Pancreas (tissue), 10 donors: ENCODE data around the gene NXN. TPM values are rescaled to one million over a fixed set of nuclear protein-coding genes. Genes with fewer than 3 reads are reported as not detected.

Experiments used
- ATAC-seq, 4 donors: fragments of 200-7000 bp; cut with Tn5 transposase; one replicate each; pipeline versions ENCODE4 v1.8.0 to v1.9.1; 2020; ENCODE audit warnings: mild to moderate bottlenecking in 4 of 4, moderate library complexity in 4 of 4
- DNase-seq, 6 donors: peaks; one replicate each; pipeline ENCODE4 v3.0.0-alpha.2; 2020
- FAIRE-seq: peaks from 2 replicates; lab custom pipeline; 2012; peaks lifted over from hg19 to GRCh38; lab: Jason Lieb, UNC
- H3K27ac ChIP-seq, 4 donors: fragments of 200-600 bp; sonication (generic); 1 replicate in 3 of 4; 2 replicates in 1 of 4; pipeline versions ENCODE4 v1.5.0 to v1.8.0; 2020
- H3K27me3 ChIP-seq, 4 donors: fragments of 200-600 bp; one replicate each; pipeline ENCODE4 v1.8.0; 2021
- H3K36me3 ChIP-seq, 3 donors: fragments of 200-600 bp; sonication (generic) in 1 of 3; one replicate each; pipeline versions ENCODE4 v1.5.0 to v1.8.0; 2020 to 2021
- H3K4me1 ChIP-seq, 3 donors: fragments of 200-600 bp; one replicate each; pipeline ENCODE4 v1.8.0; 2021
- H3K4me3 ChIP-seq, 4 donors: fragments of 200-600 bp; sonication (generic) in 2 of 4; one replicate each; pipeline versions ENCODE4 v1.5.0 to v1.8.0; 2020 to 2021
- H3K9me3 ChIP-seq, 4 donors: fragments of 200-600 bp; one replicate each; pipeline ENCODE4 v1.8.0; 2021
- CTCF ChIP-seq, 4 donors: fragments of 200-600 bp; sonication (generic) in 3 of 4; IDR thresholded peaks; one replicate each; pipeline versions ENCODE4 v1.5.0 to v1.8.0; 2021; ENCODE audit warnings: antibody characterized with exemption in 4 of 4
- WGBS, 2 donors: extraction: QIAGEN DNeasy Blood & Tissue Kit; methylation state at CpG; one replicate each; pipeline ENCODE4 v1.1.7; 2013; 5-methylcytosine and 5-hydroxymethylcytosine counted together
- intact Hi-C, 3 donors: fragments of 100-400 bp; cut with DNase I; formaldehyde crosslinking; loops; one replicate each; pipeline versions ENCODE4 v1.11.1 to v1.14.2; 2022
- polyA plus RNA-seq, 2 donors: library from polyadenylated mRNA; stranded (reverse); fragments of 200-250 nt; gene quantifications; one replicate each; pipeline ENCODE4 v1.2.3, GENCODE V29; 2013
- total RNA-seq, 6 donors: library from RNA; stranded (reverse); fragmentation: NEBNext Ultra II Directional in 4 of 6; extraction: Animal tissue kit (Norgen Biotek cat#: 25700) in 4 of 6; gene quantifications; one replicate each; pipeline versions ENCODE4 v1.2.1 to v1.2.4, GENCODE V29; 2021 to 2023
- donor health status: healthy with polysubstance abuse.
- donor health status: DM: no; HTN: no; CAD: no; lungs with moderate emphysema.
- donor health status: DM: no; HTN: no; CAD: no.
- donor health status: control.
- donor health status: control.
- donor health status: Bipolar disorder and iron deficiency.
- donor health status: DM: yes; HTN: yes; CAD: no.
- donor health status: DM: no; HTN: no; CAD: no.
- donor health status: DM: no; HTN: no; CAD: no.
- donor health status: DM: yes; HTN: yes; CAD: no.

The NXN gene
- total and polyA plus RNA-seq, 8 donors = 17.4 to 35.0 (median 29.4) TPM

GRCh38 chr17:900336-900934 lies 79.1 kb downstream of the NXN start:
- FAIRE-seq = no peak
- TF ChIP-seq CTCF (IDR thresholded peaks at IDR 0.05) = no peak
- no peak for DNase-seq
- Histone ChIP-seq H3K4me3 (no peak overlapping the region), H3K4me1 (no peaks in the 10 kb centered on the region), H3K27me3 (no peaks in the 10 kb centered on the region), H3K27ac (no peak overlapping the region), H3K36me3 (no peaks in the 10 kb centered on the region), H3K9me3 (no peaks in the 10 kb centered on the region)
- 62 to 68% methylated on average over 5 of the region's 5 CpGs for WGBS, 2 donors
- intact Hi-C loops = no loop called here
- no peak for ATAC-seq

- H3K36me3 ChIP-seq = no peaks in the 10 kb centered on the region
- ATAC-seq (no peak), DNase-seq (no peak), FAIRE-seq (no peak)
- H3K4me1 ChIP-seq = no peaks in the 10 kb centered on the region
- H3K27ac ChIP-seq = no peak overlapping the region
- H3K27me3 ChIP-seq = no peaks in the 10 kb centered on the region
- WGBS, 2 donors = 92% methylated on average over 10 of the region's 10 CpGs
- no peak overlapping the region for H3K4me3 ChIP-seq
- no peaks in the 10 kb centered on the region for H3K9me3 ChIP-seq
- intact Hi-C loops = no loop called here
- TF ChIP-seq CTCF (IDR thresholded peaks at IDR 0.05) = no peak
These were observed 81.5 kb downstream of the NXN start for GRCh38 chr17:897970-898619.

- Histone ChIP-seq H3K4me1 (no peaks in the 10 kb centered on the region), H3K4me3 (no peak overlapping the region), H3K27me3 (no peaks in the 10 kb centered on the region), H3K36me3 (no peaks in the 10 kb centered on the region), H3K9me3 (no peaks in the 10 kb centered on the region), H3K27ac (no peak overlapping the region)
- 83 to 85% methylated on average over 29 of the region's 29 CpGs for WGBS, 2 donors
- TF ChIP-seq CTCF (IDR thresholded peaks at IDR 0.05) = no peak
- ATAC-seq (peak in 3 of 4 donors; percentile 27 to 36 (median 30)), FAIRE-seq (no peak), DNase-seq (no peak)
- intact Hi-C loops = no loop called here
These were observed 82.5 kb downstream of the NXN start for GRCh38 chr17:896953-897661.

GRCh38 chr17:896454-896853 lies 83.1 kb downstream of the NXN start:
- Histone ChIP-seq H3K4me3 (no peak overlapping the region), H3K27me3 (no peaks in the 10 kb centered on the region), H3K27ac (no peak overlapping the region), H3K9me3 (no peaks in the 10 kb centered on the region), H3K36me3 (no peaks in the 10 kb centered on the region), H3K4me1 (no peaks in the 10 kb centered on the region)
- ATAC-seq (no peak), DNase-seq (no peak), FAIRE-seq (no peak)
- WGBS, 2 donors = 82 to 83% methylated on average over 14 of the region's 14 CpGs
- intact Hi-C loops = no loop called here
- no peak for TF ChIP-seq CTCF (IDR thresholded peaks at IDR 0.05)
